Breast epithelium (tissue), 3 donors: ENCODE measurements around the gene ATP2B2.

Source experiments
- POLR2A ChIP-seq: fragments of 450-650 bp; IDR thresholded peaks from one replicate; pipeline ENCODE4 v1.6.1; 2016; ENCODE audit warnings: antibody characterized with exemption, mild to moderate bottlenecking, moderate library complexity
- TF ChIP-seq, protein P1 (sequence below), 3 donors: fragments of 450-650 bp; IDR thresholded peaks; one replicate each; pipeline ENCODE4 v1.5.1; 2016 to 2017; ENCODE audit warnings: antibody characterized with exemption in 3 of 3, mild to moderate bottlenecking in 3 of 3, moderate library complexity in 3 of 3

- TF ChIP-seq, protein P1, sequence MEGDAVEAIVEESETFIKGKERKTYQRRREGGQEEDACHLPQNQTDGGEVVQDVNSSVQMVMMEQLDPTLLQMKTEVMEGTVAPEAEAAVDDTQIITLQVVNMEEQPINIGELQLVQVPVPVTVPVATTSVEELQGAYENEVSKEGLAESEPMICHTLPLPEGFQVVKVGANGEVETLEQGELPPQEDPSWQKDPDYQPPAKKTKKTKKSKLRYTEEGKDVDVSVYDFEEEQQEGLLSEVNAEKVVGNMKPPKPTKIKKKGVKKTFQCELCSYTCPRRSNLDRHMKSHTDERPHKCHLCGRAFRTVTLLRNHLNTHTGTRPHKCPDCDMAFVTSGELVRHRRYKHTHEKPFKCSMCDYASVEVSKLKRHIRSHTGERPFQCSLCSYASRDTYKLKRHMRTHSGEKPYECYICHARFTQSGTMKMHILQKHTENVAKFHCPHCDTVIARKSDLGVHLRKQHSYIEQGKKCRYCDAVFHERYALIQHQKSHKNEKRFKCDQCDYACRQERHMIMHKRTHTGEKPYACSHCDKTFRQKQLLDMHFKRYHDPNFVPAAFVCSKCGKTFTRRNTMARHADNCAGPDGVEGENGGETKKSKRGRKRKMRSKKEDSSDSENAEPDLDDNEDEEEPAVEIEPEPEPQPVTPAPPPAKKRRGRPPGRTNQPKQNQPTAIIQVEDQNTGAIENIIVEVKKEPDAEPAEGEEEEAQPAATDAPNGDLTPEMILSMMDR (IDR thresholded peaks at IDR 0.05) = no peak
- TF ChIP-seq POLR2A = no peak
These were observed 129.9 kb downstream of the ATP2B2 start for GRCh38 chr3:10375296-10376053.
